HL-60 (cell line): Measurements from ENCODE around the gene NFIB.

Experiments
- GABPA ChIP-seq: IDR thresholded peaks from 2 replicates; pipeline ENCODE4 v1.6.1; 2012; ENCODE audit warnings: low read depth
- POLR2AphosphoS5 ChIP-seq: IDR thresholded peaks from 2 replicates; pipeline ENCODE4 v1.6.1; 2012; ENCODE audit warnings: low read depth
- REST ChIP-seq: IDR thresholded peaks from 2 replicates; pipeline ENCODE4 v1.6.1; 2012; ENCODE audit warnings: low read depth; ENCODE audit not compliant: insufficient replicate concordance
- SPI1 ChIP-seq: IDR thresholded peaks from 2 replicates; pipeline ENCODE4 v1.6.1; 2012; ENCODE audit warnings: low read depth, mild to moderate bottlenecking, borderline replicate concordance
- TF ChIP-seq, protein P1 (sequence below): IDR thresholded peaks from one replicate; pipeline ENCODE4 v1.5.1; 2011; ENCODE audit warnings: low read length, control low read depth, inconsistent platforms; ENCODE audit not compliant: insufficient read depth

DNA sequence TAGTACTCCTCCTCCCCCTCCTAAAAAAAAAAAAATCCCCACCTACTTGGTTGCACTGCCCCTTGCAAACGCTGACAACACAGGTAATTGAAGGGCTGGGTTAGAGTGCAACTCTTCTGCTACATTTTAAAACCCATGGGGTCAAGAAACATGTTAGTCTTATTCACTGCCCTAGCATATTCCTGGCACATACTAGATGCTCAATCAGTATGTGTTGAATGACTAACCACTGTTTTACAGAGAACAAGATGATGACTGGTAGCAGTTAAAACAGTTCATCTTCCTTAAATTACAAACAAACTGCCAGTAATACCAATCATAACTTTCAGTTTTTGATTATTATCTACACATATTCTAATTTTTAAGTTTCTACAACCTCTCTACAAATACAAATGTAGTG lies 124.4 kb downstream of the NFIB start:
- no peak for TF ChIP-seq REST
- TF ChIP-seq, protein P1, sequence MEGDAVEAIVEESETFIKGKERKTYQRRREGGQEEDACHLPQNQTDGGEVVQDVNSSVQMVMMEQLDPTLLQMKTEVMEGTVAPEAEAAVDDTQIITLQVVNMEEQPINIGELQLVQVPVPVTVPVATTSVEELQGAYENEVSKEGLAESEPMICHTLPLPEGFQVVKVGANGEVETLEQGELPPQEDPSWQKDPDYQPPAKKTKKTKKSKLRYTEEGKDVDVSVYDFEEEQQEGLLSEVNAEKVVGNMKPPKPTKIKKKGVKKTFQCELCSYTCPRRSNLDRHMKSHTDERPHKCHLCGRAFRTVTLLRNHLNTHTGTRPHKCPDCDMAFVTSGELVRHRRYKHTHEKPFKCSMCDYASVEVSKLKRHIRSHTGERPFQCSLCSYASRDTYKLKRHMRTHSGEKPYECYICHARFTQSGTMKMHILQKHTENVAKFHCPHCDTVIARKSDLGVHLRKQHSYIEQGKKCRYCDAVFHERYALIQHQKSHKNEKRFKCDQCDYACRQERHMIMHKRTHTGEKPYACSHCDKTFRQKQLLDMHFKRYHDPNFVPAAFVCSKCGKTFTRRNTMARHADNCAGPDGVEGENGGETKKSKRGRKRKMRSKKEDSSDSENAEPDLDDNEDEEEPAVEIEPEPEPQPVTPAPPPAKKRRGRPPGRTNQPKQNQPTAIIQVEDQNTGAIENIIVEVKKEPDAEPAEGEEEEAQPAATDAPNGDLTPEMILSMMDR: no peak
- no peak for TF ChIP-seq SPI1
- TF ChIP-seq POLR2AphosphoS5: no peak
- TF ChIP-seq GABPA: no peak
